ENCODE measurements around the gene ARHGEF6.

- TF ChIP-seq CTCF (IDR thresholded peaks at IDR 0.05; ENCODE audit: insufficient read depth, low read depth, low read length) (no peak), EZH2 (IDR thresholded peaks at IDR 0.05; ENCODE audit: insufficient read depth, low read length) (no peak)
Measured at GRCh38 chrX:136687457-136687856, 93.3 kb downstream of the ARHGEF6 start.

Measured in astrocyte (in vitro differentiated cells and primary cell).